Activated CD4-positive, alpha-beta T cell treated with anti-CD3 and anti-CD28 coated beads, Interleukin-2, amount 50 U/mL, for 4 hours (primary cell): ENCODE measurements around the gene AP2A2.

ENCODE experiments used
- DNase-seq, 2 experiments: peaks; one replicate each; pipeline ENCODE4 v3.0.0-alpha.2; 2020

Gene AP2A2

DNA sequence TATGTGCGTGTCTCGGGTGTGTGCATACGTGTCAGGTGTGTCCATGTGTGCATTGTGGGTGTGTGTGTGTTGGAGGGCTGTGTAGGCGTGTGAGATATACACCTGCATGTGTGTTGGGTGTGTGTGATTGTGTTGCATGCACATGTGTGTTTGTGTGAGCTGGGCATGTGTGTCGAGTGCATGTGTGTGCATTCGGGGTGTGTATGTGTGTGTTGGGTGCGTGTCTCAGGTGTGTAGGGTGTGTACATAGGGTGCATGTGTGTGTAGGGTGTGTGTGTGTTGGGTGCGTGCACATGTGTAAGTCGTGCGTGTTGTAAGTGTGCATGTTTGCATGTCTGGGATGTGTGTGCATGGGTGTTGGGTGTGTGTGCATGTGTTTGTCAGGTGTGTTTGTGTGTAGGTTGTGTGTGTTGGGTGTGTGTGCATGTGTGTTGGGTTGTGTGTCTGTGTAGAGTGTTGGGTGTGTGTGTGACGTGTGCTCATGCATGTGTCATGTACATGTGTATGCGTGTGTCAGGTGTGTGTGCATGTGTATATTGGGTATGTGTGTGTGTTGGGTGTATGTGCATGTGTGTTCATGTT is 106.7 kb downstream of the AP2A2 start:
- DNase-seq, result no peak

DNA sequence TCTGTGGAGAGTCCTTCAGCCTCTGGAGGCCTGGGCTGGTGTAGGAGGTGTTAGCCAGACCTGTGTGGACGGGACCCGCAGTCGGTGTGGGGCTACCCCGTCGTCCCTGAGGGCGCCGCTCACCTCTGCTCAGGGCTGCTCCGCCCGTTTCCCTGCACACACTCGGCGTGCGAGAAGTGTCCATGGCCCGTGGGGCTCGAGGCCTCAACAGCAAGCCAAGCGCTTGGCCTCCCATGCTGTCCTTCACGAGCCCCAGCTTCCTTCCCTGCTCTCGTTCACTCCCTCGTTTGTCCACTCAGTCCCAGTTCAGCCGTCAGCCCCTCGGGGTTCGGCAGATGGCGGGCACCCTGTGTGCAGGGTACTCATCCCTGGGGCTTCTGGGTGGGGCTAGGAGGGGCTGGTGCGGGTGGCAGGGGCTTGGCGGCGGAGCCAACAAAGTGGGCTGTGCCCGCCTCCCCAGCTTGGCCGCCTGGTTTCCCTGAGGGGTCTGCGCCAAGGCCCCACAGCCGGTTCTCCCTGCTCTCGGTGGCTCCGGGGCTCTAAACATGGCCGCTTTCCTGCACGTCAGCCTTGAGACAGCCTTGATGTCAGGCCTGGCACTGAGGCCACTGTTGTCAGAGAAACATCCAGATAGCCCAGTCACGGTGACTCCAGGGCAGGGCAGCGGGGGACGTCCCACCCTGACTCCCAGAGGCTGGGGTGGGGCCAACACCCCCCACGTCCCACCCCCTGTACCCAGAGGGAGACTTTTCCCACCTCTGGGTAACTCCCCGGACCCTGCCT is 107.5 kb downstream of the AP2A2 start:
- DNase-seq, result no peak

DNA sequence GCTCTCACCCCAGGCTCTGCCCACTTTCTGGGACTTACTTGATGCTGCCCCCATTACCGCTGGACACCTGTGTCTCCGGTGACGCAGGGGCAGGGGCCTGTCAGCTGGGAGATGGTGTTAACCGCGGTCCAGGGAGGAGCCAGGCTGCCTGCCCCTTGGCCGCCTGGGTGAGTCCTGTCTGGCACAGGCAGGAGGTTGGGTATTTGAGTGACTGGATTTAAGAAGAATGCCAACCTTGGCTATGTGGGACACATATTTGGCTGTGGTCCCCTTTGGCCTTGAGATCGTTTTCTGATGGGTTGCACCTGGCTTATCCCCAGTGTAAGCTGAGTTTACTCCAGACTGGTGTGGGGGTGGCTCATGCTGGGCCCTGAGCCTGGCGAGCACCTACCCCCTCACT is 108.3 kb downstream of the AP2A2 start:
- DNase-seq, result no peak

DNA sequence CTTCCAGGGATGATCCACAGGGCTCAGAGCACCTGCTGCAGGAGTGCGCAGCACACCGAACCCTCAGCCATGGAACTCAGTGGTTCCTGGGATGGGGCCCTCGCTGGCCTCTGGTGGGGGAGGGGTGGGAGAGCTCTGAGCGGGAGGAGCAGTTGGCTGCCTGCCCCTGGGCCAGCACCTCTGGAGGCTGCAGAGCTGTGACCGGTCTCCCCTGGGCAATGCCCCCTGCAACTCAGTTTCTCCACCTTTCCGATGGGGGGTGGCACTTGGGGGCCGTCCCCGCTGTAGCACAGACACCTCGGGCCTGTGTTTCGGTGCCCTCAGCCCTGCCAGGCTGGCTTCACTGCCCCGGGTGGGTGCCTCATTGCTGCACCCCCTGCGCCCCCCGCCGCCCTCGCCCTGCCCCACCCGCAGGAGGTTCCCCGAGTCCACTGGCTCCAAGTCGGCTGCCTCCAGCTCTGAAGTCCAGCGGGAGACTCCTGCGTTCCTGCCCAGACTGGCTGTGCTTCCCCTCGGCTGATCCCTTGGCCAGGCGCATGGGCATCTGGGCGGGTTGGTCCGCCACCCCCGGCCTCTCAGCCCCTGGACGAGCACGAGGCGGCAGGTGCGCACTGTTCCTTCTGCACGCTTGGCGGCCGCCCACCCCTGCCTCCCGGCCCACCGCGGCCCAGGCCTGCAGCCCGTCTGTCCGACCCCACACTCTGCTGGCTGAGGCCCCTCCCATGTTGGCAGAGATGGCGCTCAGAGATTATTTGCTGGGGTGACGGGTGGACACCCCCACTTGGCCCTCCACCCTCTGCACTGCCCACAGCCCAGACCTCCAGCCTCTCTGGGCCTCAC is 109.0 kb downstream of the AP2A2 start:
- DNase-seq, result no peak

DNA sequence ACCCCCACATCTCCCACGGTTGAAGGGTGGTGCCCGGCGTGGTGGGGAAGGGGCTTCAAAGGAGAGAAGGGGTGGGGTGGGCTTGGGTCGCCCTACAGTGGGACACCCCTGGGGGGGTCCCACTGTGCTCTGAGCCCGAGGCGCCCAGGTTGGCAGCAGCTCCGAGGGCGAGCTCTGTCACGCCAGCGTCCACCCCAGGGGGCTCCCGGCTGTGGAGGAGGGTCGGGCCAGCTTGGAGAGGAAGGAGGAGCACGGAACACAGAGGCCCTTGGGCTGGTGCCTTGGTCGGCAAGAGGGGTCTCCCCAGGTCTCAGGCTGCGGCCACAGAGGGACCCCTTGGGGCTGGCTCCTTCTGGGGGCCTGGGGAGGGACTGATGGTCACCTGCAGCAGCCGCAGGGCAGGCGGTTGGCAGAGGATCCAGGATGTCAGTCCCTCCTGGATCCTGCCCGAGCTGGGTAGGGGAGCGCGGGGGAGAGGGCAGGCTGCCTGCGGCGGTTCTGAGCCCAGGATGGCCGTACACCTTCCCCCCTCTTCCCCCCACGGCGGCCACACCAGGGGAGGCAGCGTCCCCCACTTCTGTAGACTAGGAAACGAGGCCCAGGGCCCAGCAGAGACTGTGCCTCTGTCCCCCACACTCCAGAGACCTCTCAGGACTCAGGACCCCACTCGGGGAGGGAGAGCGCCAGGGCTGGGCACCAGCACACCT is 110.1 kb downstream of the AP2A2 start:
- DNase-seq, result no peak

DNA sequence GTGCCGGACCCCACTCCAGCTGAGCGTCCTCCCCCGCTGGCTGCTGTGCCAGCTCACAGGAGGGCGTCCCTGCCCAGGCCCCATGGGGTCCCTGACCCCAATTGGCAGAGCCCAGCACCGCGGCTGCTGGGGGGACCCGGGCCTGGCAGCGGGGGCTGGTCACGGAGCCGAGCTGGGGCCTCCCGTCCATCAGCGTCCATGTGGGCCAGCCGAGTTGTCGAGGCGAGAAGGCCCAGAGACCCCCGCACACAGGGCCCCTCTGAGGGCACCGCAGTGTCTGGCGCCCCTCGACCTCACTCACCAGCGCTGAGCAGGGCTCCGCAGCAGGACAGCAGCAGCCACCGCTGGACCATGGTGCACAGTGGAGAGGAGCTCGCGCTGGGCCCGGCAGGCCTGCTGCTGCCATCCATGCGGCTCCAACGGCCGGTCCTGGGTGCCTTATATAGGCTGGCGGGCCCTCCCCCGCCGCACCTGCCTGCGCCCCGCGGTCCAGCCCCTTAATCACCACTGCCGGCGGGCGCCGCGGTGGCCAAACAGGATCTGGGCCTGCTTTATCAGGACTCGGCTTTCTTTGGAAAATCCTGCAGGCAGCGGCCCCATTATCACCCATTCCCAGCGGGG is 110.7 kb downstream of the AP2A2 start, which contains the start of gene MUC6:
MUC6 (minus strand) TSS at position 416 of the 621 bp plus-strand sequence; CDS start at position 353, 63 bp downstream.
- DNase-seq, result no peak

DNA sequence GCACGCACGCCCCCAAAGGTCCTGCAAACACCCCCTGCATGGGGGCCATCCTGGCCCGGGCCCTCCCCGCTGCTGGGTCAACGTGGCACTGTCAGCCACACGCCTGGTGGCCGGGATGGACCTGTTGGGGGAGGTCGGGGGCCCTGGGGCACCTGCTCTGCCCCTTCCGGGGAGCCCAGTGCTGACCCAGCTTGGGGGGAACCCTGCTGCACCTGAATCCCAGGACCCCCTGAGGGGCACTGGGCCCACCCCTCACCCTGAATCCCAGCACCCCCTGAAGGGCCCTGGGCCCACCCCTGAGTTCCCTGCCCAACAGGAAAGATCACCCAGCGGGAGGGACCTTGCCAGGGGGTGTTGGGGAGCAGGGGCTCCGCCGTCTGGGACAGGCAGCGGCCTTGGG is 111.3 kb downstream of the AP2A2 start:
- DNase-seq, result no peak

DNA sequence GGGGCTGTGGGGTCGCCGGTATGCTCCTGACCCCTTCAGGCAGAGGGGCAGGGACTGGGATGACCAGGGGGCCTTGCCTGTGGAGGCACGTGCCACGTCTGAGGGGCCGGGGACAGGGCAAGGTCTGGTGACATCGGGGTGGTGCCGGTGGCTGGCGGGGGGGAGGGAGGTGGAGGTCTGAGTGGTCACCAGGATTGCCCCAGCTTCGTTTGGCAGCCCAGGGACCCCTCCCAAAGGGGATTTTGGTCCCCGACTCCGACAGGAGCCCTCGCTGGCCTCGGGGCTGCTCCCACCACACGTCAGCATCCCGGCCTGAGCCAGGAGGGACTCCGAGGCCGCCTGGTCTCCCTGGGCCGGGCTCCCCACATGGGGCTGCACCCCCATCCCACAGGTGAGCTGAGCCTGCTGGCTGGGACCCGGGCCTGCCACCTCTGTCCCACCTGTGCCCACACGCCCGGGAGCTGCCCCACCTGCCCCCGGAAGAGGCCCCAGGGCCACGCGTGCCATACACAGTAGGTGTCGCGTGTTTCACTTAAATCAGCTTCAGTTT is 111.9 kb downstream of the AP2A2 start:
- DNase-seq, result no peak

DNA sequence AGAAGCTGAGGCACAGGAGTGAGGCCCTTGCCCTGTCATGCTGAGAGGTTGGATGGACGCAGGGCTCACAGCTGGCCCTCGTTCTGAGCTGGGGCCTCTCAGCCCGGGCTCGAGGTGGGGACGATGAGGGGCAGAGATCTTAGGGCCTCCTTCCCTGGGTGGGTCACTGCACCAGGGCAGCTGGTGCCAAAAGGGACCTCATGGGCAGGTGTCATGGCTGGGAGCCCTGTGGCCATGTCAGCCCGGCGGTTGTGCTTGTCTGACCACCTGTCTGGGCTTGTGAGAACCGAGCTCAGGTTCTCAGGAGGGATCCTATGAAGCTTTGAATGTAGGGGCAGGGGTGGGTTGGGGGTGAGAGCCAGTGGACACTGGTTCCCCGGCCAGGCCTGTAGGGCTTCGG is 112.7 kb downstream of the AP2A2 start:
- no peak for DNase-seq

DNA sequence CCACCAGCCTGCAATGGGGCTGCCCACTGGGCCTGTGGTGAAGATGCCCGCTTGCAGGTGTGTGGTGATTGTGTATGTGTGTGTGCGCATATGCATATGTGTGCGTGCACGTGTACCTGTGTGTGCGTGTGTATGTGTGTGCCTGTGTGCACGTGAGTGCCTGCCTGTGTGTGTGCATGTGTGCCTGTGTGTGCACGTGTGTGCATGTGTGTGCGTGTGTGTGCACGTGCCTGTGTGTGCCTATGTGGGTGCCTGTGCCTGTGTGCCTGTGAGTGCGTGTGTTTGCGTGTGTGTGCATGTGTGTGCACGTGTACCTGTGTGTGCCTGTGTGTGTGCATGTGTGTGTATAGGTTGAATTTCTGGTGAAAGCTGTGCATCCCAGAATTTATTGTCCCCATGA is 113.3 kb downstream of the AP2A2 start:
- no peak for DNase-seq

DNA sequence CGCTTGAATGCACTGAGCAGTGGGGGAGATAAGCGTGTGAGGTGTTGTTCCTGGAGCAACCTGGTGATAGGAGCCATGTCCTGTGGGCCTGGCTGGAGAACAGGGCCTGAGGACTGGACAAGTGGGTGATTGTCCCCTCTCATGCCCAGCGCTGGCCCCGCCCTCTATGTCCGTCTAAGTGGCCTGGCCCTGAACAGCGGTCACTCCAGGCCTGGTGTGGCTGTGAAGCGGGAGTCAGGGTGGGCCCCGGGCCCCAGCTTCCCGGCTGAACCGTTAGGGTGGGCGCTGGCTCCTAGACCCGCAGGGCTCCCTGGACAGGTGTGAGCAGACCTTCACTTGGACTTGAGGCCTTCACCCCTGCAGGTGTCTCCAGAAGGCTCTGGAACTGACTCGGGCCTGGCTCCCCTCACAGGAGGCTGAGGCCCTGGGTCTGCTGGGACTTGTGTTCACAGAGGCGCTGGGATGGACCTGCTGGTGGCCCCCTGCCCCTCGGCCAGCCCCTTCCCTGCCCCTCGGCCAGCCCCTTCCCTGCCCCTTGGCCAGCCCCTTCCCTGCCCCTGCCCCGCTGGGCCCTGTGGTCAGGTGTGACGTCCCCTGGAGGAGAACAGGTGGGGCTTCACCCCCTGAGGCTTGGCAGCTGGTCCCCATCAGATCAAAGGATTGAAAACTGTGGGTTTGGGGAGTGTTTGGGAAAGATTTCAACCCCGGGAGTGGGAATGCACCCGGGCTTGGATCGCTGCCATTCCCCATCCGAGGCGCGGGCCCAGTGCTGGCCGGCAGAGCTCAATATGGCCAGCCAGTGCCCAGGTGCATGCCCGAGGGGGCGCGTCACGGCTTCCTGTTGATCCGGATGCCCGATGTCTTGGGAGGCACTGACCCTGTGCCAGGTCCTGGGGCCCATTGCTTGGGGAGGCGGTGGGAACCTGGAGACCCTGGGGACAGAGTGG is 114.1 kb downstream of the AP2A2 start:
- no peak for DNase-seq

DNA sequence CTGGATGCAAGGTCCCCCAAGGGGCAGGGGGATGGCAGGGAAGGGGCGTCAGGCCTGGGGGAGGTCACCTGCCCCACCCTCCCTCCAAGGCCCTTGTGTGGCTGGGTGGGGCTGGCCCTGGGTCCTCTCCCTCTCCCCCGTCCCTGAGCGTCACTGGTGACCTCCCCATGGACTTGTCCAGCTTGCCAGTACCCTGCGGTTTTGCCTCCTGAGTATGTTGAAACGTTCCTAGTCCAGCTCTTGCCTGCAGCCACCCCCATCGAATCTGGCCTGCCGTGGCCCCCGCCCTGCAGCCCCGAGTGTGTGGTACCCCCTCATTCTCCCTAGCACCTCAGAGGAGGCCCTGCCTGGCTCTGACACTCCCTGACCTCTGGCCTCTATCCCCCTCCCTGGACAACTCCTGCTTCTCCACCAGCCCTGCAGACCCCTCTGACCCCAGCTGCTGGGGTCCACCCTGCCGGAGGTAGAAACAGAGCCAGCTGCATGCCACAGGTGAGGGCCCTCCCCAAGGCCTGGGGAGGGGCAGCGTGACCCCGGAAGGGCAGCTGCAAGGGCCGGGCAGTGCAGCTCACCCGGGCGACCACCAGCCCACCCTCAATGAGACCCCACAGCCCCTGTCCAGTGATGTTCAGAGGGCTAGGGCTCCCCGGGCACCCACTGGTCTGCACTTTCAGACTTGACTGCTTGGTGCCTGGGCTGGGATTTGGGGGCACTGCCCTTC is 114.9 kb downstream of the AP2A2 start:
- DNase-seq, result no peak

DNA sequence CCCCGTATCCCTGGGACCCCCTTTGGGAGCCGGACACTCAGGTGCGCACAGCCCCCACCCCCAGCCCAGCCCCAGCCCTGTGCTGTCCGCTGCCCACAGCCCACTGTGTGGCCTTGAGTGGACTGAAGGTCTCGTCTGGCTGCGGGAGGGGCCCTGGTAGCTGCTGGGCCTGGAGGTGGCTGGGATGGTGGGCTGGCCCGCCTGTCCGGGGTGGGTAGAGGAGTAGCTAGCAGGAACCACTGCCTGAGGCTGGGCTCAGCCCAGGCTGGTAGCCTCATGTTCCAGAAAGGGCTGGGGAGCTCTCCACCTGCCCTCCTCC is 115.4 kb downstream of the AP2A2 start:
- DNase-seq, result no peak

DNA sequence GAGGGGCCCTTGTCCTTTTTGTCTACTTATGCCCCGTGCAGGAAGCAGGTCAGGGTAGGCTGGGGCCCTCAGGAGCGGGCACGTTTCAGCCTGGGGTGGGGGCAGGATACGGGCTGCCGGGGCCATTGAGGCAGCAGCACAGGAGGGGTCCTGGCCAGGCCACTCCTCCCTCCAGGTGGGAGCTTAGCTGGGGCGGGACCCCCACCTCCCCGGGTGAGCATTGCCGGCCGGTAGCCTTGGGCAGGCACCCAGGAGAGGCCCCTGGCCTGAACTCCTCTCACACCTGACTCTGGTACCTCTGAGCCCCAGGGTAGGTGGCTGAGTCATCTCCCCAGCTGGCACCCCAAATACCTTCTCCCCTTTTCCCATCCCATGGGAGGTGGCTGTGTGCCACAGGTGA is 115.8 kb downstream of the AP2A2 start:
- DNase-seq, result no peak

DNA sequence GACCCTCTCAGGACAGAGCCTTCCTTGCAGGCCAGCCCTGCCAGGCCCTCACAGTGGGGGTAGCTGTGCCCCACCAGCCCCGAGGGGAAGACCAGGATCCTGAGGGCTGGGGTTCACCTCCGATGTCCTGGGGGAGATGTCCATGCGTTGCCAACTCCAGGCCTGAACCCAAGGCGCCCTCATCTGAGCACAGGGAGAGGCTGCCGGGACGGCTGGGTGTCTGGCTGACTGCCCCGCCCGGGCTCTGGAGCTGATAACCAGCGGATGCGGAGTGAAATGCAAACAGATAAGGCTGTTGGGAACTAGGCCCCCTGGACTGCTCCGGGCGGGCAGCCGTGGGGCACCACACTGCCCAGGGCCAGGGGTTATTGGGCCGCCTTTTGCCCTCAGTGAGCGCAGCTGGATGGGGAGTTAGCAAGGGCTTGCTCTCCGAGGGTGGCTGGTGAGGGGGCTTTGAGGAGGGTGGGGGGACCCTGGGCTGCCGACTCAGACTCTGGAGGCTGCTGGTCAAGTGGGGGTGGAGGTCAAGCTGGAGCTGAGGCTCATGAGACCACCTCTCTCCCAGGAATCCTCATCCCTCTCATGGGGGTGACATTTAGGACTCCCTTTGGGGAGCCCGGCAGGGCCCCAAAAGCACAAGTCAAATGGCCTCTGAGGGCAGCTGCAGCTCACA is 116.4 kb downstream of the AP2A2 start:
- DNase-seq, result no peak

DNA sequence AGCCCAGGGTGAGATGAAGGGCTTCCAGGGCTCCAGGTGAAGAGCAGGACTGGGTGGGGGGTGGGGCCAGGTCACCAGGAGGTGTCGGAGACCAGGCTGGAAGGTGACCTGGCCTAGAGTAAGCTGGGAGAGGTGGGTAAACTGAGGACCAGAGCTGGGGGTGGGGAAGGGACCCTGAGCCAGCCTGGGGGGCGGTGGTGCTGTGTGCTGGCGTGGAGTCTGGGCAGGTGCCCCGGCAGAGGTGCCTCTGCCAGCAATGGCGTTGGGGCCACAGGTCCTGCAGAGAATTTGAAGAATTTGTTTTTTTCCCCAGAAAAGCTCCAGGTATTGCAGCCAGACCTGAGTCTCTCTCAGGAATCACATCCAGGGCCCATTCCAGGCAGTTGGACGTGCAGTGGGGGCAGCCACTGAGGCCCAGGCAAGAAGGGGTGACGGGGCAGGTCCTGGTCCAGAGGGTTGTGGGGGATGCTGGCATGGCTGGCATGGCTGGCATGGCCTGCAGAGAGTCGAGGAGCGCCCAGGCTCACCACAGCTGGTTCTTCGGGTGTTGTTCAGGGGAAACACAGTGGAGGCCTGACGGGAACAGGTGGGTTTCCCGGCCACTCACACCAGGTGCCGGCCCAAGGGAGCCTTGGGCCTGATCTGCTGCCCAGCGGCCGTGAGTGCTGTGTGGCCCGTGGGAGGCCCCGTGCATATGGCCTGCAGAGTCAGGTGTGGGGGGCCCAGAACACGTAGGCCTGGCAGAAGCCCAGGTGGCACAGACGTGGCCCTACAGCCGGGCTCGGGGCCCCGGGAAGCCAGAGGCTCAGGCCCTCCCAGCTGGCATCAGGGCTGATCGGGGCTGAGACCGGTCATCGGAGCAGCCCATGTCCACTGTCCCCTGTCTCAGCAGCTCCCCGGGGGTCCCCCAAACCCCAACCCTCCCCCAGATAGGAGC is 117.2 kb downstream of the AP2A2 start:
- no peak for DNase-seq

DNA sequence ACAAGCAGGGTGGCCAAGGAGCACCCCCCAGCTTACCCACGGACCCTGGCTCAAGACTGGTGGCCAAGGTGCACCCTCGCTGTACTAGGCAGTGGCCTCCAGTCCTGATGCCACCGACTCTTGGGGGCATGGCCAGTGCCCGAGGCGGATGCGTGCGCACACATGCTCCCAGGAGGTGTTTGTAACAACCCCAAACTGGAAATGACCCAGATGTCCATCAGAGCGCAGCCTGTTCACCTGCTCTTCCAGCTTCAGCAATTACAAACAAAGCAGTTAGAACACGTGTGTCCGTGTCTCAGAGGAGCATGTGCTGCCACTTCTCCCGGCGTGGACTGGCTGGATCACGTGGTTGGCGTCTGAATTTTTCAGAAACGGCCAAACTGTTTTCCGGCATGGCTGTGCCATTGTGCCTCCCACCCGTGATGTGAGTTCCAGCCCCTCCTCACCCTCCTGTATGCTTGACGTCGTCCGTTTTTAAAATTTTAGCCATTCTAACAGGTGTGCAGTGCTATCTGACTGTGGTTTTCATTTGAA is 118.0 kb downstream of the AP2A2 start:
- no peak for DNase-seq

DNA sequence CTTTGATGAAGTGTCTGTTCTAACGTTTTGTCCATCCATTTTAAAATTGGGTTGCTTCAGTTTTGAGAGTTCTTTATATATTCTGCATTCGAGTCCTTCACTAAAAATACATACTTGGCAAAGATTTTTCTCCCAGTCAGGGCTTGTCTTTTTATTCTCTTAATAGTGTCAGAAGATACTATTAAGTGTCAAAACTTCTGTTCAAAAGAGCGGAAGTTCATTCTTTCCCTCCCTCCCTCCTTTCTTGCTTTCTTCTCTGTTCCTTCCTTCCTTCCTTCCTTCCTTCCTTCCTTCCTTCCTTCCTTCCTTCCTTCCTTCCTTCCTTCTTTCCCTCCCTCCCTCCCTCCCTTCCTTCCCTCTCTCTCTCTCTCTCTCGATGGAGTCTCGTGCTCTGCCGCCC is 118.5 kb downstream of the AP2A2 start:
- no peak for DNase-seq
